ENCODE results near the gene P2RY14. TPM values are rescaled to one million over a fixed set of nuclear protein-coding genes. Genes with fewer than 3 reads are reported as not detected.

The P2RY14 gene
- total and polyA plus RNA-seq, 2 donors (not counting 3 experiments of a cell fraction or from before 2014, with no cell fraction given), result not detected

DNA sequence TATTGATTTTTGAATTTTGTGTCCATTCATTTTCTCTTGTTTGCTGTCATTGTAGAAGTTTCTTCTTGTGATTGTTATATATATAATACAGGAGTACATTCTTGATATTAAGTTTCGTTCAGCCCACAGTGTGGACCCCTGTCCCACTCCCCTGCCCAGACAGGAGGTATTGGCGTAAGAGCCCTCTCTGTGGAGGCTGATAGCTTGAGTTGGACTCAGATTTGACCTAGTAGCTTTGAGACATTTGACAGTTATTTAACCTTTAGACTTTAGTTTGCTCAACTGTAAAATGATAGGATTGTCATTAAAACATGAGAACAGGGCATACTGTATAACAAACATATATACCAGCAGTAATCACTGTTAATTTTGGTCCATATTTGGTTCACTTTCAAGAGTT, 102.4 kb downstream of the P2RY14 start:
- Histone ChIP-seq H2AFZ (ENCODE audit: low read depth, low read length) (no peak overlapping the region), H3K27me3 (ENCODE audit: control insufficient read depth in 2 of 2, insufficient read depth in 2 of 2, low read length in 2 of 2) (peaks cover 3 to 4% of the 10 kb centered on the region in 2 experiments), H3K9ac (replicated peaks; ENCODE audit: extremely low read depth, insufficient read depth, low read length) (no peak overlapping the region), H3K4me3 (replicated peaks in 1 of 3; ENCODE audit: insufficient read depth in 1 of 3, low read depth in 1 of 3, low read length in 3 of 3) (no peak overlapping the region), H4K20me1 (replicated peaks; ENCODE audit: control insufficient read depth, extremely low read depth, insufficient read depth, low read length) (no peaks in the 10 kb centered on the region), H3K4me1 (ENCODE audit: control insufficient read depth, extremely low read depth, insufficient read depth, low read length) (no peaks in the 10 kb centered on the region), H3K27ac (ENCODE audit: insufficient read depth, low read depth, low read length) (no peak overlapping the region), H3K4me2 (ENCODE audit: insufficient read depth, low read length) (no peak overlapping the region), H3K9me1 (replicated peaks; ENCODE audit: control insufficient read depth, extremely low read depth, insufficient read depth, low read length) (no peaks in the 10 kb centered on the region), H3K36me3 (ENCODE audit: control insufficient read depth in 2 of 2, extremely low read depth in 1 of 2, insufficient read depth in 2 of 2, low read length in 2 of 2) (no peaks in the 10 kb centered on the region), H3K79me2 (ENCODE audit: control insufficient read depth, insufficient read depth, low read length) (no peaks in the 10 kb centered on the region), H3K9me3 (replicated peaks; ENCODE audit: control insufficient read depth, insufficient read depth, low read length) (no peaks in the 10 kb centered on the region)
- ChIA-PET POLR2A (no interaction called here), CTCF (no interaction called here)
- FAIRE-seq, result no peak
- DNase-seq (ENCODE audit: low read depth, low spot score), result no peak
- TF ChIP-seq POLR2AphosphoS5 (IDR thresholded peaks at IDR 0.05; ENCODE audit: insufficient read depth, low read depth, low read length), result no peak
- TF ChIP-seq POLR2A (IDR thresholded peaks at IDR 0.05; ENCODE audit: low read depth, low read length), result no peak
- TF ChIP-seq MAX (IDR thresholded peaks at IDR 0.05; ENCODE audit: insufficient read depth, insufficient read length), result no peak
- TF ChIP-seq FOS (IDR thresholded peaks at IDR 0.05; ENCODE audit: borderline replicate concordance, insufficient read depth, low read length), result no peak
- no peak for TF ChIP-seq CTCF (IDR thresholded peaks at IDR 0.05; ENCODE audit: extremely low read depth in 1 of 2, insufficient read depth in 1 of 2, low read depth in 1 of 2, low read length in 2 of 2)
- TF ChIP-seq GATA2 (IDR thresholded peaks at IDR 0.05; ENCODE audit: insufficient read depth, insufficient read length, low read depth, low read length), result no peak
- no peak for TF ChIP-seq EZH2 (IDR thresholded peaks at IDR 0.05; ENCODE audit: borderline replicate concordance, low read depth, low read length, severe bottlenecking)
- TF ChIP-seq JUN (IDR thresholded peaks at IDR 0.05; ENCODE audit: borderline replicate concordance, insufficient read depth, insufficient read length, low read depth), result no peak
- no peak for TF ChIP-seq MYC (IDR thresholded peaks at IDR 0.05; ENCODE audit: low read depth, low read length)
- intact Hi-C loops (cut with micrococcal nuclease) (no loop called here), dilution Hi-C loops (cut with MboI; ENCODE audit: extremely low pct_ligation_motif_present, low sequenced_read_pairs) (no loop called here)
- BruUV-seq (replicated peaks), result no TSS peak

All from endothelial cell of umbilical vein (primary cell).